LNCaP clone FGC (cell line): Measurements from ENCODE around the gene APBB2.

Source experiments
- DNase-seq: peaks from one replicate; pipeline ENCODE4 v3.0.0-alpha.2; 2011; ENCODE audit warnings: low read depth
- H3K4me3 ChIP-seq: 2 replicates; pipeline ENCODE4 v1.5.1; 2011; ENCODE audit warnings: mild to moderate bottlenecking, low read depth, low read length, control low read depth
- CTCF ChIP-seq: IDR thresholded peaks from 2 replicates; pipeline ENCODE4 v1.5.1; 2012; ENCODE audit warnings: mild to moderate bottlenecking; ENCODE audit not compliant: control insufficient read depth, insufficient read depth; ENCODE audit errors: extremely low read depth

The APBB2 gene

GRCh38 chr4:41070516-41071281, 143.6 kb downstream of the APBB2 start:
- peak; percentile 50 for DNase-seq
- H3K4me3 ChIP-seq, result no peak overlapping the region
- no peak for TF ChIP-seq CTCF

- no peak for DNase-seq
- H3K4me3 ChIP-seq, result no peak overlapping the region
- TF ChIP-seq CTCF, result no peak
These were observed 144.5 kb downstream of the APBB2 start for GRCh38 chr4:41069838-41070237.

GRCh38 chr4:41069257-41069656, 145.1 kb downstream of the APBB2 start:
- no peak for DNase-seq

GRCh38 chr4:41067369-41067768, 147.0 kb downstream of the APBB2 start:
- TF ChIP-seq CTCF, result no peak
- no peak overlapping the region for H3K4me3 ChIP-seq
- DNase-seq, result no peak

More at GRCh38 chr4:41069257-41069656, 145.1 kb downstream of the APBB2 start:
- no peak for TF ChIP-seq CTCF
- H3K4me3 ChIP-seq, result no peak overlapping the region

- TF ChIP-seq CTCF, result no peak
- no peak overlapping the region for H3K4me3 ChIP-seq
- DNase-seq, result no peak
These were observed 148.3 kb downstream of the APBB2 start for GRCh38 chr4:41066049-41066448.

GRCh38 chr4:41065434-41066006, 148.8 kb downstream of the APBB2 start:
- no peak for DNase-seq
- no peak for TF ChIP-seq CTCF

GRCh38 chr4:41064953-41065352, 149.4 kb downstream of the APBB2 start:
- TF ChIP-seq CTCF, result no peak
- DNase-seq, result no peak
- H3K4me3 ChIP-seq, result no peak overlapping the region

More at GRCh38 chr4:41065434-41066006, 148.8 kb downstream of the APBB2 start:
- H3K4me3 ChIP-seq, result no peak overlapping the region
